Measurements from ENCODE around the gene PPM1A. TPM values are rescaled to one million over a fixed set of nuclear protein-coding genes. Genes with fewer than 3 reads are reported as not detected.

Gene PPM1A
- total RNA-seq = 23.1 and 42.1 TPM in 2 replicates

DNA sequence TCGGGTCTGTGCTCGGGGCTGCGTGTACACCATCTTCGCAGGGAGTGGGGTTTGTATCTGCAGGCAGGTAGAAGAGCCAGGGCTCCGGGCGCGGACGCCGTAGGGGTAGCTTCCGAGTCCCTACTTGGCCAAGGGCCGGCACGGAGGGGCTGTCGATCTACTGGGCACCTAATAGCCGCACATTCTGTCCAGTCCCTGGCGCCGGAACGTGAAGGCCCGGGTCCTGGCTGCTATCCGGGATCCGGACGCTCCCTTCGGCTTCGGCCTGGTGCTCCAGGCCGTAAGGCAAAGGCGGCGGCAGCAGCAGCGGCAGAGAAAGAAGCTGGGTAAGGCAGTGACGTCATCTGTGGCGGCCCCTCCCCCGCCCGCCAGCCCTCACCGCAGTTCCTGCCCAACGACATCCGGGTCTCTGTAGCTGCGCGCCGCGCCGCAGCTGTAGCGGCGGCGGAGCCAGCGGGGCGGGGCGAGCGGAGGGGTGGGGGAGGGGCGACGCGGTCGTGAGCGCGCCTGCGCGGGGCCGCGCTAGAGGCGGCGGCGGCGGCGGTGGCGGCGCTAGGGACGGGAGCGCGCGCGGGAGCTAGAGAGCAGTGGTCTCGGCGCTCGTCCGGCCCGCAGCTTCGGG is at the start of gene PPM1A:
PPM1A (plus strand) TSS at position 525 of the 622 bp plus-strand sequence. CDS start 33,483 bp downstream, outside the sequence.
- DNase-seq = peak; percentile 96

DNA sequence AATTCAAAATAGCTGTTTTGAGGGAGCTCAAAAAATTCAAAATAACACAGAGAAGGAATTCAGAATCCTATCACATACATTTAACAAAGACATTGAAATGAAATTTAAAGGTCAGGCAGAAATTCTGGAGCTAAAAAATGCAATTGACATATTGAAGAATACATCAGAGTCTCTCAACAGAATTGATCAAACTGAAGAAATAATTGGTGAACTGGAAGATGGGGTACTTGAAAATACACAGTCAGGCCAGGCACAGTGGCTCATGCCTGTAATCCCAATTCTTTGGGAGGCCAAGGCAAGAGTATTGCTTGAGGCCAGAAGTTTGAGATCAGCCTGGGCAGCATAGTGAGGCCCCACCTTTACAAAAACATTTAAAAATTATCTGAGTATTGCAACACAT is 49.7 kb upstream of the PPM1A start:
- no peak for DNase-seq

DNA sequence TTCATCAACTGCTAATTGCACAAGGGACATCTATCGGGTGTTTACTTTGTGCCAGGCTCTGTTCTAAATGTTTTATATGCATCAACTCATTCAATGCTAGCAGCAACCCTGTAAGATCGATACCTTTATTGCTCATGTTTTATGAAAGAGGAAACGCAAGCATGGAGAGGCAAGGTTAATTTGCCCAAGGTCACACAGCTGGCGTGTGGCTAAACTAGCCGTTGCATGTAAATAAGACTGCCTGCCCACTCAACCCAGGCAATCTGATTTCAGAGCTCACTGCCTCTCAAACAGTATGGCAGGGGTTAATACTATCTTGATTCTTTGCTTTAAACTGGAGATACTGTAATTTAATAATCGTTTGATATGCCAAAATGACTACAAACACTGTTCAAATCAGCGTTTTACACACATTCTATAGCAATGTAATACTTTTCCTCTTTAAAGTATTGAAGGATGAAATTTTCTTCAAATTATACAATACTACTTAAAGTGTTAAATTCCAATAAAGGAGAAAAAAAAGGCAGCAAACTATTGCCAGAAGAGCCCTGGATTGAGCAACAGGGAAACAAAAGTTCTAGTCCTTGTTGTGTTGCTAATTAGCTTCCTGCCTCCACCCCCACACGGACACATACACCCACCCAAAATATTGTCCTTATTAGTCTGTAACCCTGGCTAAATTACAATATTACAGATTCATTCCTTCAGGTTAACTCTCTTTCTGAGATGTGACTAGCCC is 44.7 kb upstream of the PPM1A start:
- DNase-seq = no peak

DNA sequence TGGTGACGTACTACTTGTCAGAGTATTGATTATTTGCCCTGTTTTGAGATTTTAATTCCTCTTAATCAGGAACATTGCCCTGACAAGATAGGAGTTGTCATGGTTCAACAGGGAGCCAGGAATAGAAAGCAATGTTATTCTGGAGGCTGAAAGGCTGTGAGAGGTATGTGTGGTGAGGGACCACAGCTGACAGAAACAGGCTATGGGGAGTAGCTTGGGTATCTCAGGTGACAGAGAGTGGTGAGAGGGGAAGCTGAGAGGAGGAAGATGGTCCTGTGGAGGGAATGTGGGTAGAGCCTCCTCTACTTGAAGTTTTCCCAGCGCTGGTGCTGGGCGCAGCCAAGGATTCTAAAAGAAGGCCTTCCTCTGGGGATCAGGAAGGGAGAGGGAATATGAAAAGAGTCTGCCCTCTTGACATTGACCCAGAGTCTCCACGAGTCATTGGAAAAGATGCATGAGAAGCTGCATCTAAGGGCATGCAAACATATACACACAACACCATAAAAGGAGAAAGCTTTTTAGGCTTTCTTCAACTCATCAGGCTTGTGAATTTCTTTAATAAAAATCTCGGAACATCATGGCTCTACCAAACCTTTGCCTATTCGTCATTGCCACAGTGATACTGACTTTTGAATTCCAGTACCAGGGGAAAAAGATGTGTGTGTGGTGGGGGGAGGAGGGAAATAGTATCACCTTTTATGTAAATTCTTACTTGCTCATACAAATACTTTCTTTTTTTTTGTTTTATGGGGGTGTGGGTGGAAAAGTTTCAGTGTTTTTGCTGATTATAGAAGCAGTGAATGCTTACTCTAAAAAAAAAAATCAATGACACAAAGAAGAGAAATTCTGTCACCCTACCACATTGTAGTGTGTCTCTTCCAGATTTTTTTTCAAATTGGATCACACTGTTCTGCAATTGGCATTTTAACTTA is 43.9 kb upstream of the PPM1A start:
- no peak for DNase-seq

DNA sequence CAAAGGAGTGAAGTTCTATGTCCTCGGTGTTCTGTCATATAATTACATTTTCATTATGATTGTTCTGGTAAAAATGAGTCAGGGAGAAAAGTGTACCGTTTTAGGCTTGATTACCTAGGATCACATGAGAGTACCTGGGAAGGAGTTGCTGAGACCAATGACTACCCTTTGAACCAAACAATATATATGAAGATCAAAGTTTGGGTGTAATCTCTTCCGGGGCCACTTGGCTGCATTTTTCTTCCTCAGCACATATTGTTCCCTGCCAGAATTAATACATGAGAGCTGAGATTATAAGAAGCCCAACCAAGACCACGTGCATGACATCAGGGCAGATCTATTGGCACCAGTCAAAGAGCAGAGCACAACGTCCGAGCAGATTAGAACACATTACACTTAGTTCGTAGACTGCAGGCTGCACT is 42.8 kb upstream of the PPM1A start:
- no peak for DNase-seq

DNA sequence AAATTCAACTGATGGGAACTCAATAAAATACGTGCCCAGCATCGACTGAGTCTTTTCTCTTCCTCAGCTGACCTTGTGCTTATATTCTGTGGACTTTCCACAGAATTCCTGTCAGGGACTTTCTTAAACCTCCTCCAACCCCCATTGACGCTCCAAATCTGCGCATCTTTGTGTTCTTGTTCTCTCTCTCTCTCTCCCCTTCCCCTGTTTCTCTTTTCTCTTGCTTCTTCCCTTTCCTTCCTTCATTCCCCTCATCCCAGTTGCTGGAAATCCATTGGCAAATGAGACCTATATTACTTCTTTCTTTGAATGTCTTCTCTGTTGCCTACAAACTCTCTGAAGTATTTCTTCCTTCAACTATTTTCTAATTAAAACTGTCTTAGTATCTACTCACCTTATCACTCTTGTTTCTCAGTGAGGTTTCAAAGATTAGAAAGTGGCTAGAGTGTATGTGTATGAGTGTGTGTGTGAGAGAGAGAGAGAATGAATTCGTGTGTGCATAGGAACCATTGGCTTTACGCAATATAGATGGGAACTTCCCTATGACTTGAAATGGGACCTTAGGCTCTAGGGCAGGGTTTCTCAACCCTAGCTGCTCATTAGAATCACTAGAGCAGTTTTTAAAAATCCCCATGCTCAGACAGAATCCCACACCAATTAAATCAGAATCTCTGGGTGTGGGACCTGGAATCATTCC is 42.0 kb upstream of the PPM1A start:
- DNase-seq = no peak

DNA sequence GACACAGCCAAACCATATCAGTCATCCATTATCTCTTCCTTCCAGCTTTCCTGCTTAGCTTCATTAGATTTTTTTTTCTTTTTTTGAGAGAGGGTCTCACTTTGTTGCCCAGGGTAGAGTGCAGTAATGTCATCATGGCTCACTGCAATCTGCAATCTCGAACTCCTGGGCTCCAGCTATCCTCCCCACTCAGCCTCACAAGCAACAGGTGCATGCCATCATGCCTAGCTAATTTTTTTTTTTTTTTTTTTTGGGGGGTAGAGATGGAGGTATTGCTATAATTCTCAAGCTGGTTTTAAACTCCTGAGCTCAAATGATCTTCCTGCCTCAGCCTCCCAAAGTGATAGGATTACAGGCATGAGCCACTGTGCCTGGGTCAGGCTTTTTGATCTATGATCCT is 38.3 kb upstream of the PPM1A start:
- DNase-seq = no peak

DNA sequence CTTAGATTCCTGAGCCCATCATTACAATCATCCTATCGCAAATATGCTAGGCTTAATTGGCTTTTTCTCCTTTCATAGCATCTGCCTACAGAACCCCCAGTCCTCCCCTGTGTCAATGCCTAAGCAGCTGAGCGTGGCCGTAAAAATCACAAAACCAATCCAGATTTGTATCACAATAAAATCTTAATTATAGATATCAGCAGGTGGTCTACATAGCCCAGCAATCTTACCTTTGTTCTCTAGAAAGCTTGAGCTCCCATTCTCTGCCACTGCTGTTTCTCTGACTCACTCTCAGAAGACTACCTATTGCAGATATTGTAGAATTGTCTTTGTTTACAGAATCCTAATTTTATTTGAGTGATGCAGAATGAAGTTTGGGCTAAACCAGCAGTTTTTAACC is 37.9 kb upstream of the PPM1A start:
- no peak for DNase-seq

DNA sequence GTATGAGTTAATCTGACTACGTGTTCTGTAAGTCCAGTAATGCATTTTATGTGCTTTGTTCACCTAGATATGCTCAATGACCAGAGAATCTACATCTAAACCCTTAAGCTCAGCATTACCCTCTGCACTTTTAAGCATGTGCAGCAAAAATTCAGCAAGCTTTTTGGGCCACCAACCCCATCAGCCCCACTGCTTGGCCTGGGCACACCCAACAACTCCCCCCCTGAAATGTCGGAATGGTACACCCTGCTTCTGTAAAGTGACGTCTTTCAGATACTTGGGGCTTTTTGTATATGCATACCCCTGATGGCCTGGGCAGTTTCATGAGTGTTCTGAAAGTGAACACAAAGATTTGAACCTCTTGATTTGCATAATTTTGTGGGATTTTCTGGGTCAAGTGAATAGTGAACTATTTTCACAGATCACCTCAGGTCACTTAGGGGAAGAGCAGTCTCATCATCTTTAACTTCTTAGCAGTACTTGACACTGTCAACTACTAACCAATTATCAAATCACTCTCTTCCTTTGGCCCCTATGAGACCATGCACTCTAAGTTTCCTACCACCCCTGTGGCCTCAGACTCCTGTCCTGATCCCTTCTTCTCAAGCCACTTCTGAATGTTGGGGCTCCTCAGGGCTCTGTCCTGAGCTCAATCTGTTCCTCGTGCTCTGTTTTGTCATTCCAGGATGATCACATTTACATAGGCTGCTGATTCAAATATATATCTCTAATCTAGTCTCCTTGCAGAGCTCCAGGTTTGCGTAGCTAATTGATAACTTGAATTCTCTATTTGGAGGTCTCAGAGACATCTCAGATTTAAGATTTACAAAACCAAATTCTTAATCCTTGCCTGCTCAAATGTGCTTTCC is 36.3 kb upstream of the PPM1A start:
- DNase-seq = no peak

DNA sequence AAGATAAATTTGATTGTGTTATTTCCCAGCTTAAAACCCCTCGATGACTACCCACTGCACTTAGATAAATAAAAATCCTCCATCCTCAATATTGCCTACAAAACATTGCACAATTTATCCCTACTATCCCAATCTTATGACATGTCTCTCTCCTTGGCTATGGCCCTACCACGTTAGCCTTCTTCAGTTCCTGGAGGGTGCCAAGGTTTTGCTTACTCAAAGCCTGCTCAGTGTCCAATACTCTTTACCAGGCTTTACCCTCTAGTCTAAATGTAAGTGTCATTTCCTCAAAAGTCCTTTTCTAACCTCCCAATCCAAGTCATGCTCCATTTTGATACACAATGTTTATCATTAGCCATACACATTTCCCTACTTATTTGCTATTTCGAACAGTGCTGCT is 35.0 kb upstream of the PPM1A start:
- DNase-seq = no peak

DNA sequence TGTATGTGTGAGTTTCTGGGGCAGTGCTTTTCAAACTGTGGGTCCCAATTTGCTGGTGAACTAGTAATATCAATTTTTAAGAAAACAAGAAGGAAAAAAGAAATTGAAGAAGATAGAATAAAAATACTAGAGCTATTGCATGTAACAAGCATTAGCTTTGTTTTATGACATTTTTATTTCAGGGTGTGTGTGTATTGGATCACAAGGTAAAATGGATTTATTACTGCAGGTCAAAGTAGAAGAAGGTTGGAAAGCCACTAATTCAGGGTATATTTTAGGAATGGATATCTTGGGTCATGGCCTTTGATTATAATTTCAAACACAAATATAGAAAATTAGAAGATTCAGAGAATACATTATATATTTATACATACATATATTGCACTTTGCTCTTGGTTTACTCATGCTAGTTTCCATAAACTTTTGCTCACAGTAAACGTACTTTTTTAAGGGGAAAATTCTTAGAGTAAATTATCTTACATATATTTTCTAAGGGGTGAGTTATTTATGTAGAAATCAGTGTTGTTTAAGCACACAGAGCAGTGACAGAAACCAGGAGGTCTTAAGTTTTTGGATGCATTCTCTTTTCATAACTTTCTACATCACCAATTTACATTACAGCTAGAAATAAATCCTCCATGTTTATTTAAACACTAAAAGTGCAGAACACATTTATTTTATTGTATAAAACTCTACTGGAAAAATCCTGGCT is 34.5 kb upstream of the PPM1A start:
- no peak for DNase-seq

DNA sequence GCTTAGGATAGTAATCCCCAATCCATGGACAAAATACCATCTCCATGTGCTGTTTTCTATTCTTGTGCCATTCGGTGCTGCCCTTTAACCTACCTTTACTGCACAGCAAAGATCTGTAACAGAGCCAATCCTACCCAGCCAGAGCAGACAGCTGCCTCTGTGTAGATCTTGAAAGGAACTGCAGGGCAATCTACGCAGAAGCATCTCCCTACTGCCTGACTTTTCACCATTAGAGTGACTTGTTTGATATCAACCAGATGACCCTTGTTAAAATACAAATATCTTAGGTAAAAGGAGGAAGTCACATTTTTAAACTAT is 33.9 kb upstream of the PPM1A start:
- DNase-seq = no peak

DNA sequence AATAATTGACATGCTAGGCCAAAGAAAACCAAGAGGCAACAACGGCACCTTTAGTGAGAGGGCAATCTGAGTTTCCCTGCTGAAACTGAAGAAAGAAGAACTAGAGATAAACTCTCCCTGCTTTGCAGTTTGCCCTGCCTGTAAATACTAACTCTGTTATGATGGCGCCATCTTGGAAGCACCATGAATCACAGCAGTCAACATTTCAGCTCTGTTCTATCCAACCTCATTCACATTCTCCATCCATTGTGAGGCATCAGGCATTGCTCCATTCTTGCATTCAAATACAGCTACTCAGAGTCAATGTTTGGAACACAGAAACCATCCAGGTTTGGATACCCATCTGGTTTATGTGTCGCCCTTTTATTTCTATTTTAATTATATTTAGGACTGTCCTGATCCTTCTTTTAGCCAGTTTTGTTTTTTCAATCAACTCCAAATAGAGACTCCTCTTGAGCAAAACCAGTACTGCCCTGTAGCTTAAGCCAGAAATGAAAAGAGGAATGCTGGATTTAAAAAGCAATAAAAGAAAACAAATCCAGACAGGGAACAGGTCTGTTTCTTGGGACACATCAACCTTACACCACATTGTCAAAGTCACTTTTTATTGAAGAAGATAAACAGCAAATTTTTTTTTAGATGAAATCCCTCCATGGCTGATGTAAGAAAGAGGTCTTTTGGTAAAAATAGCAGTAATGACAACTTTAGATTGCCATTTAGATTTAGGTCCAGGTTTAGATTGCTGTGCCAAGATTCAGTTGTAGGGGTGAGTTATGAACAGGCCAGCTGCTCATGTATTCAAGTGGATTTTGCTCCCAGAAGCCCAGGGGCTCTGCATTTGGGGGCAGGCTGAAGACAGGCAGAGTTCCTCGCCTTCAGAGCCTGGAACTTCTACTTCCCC is 33.3 kb upstream of the PPM1A start:
- no peak for DNase-seq

DNA sequence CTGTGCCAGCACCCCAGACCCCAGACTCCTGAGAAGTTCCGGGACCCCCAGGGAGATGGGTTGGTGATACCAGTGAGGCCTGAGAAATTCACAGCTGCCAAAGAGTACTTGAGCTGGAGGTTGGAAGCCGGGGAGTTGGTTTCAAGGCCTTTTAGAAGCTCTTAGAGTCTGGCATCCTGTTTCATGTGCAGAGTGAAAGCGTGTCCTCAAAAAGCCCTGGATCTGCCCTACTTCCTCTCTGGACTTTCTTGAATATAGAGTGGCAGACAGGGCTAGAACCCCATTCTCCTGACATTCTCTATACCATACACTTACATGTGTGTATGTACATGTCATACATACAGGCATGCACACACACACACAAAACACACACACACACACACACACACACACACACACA is 31.3 kb upstream of the PPM1A start:
- no peak for DNase-seq

DNA sequence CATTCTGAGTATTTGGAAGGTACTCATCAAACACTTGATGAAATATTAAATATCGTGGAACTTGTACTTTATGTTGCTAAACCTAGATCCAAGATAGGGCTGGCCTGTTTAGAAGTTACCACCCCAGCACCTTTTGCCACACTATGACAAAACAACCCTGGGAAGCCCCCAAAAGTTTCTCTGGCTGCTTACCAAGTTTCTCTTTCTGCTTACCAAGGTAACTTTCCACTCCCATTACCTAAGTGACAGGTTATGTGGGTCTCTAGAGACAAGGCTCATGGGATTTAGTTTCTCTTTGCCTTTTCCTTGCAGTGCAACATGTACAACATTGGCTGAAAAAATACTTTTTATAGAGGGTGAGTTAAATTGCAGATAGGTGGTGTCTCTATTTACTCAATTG is 28.9 kb upstream of the PPM1A start:
- no peak for DNase-seq

DNA sequence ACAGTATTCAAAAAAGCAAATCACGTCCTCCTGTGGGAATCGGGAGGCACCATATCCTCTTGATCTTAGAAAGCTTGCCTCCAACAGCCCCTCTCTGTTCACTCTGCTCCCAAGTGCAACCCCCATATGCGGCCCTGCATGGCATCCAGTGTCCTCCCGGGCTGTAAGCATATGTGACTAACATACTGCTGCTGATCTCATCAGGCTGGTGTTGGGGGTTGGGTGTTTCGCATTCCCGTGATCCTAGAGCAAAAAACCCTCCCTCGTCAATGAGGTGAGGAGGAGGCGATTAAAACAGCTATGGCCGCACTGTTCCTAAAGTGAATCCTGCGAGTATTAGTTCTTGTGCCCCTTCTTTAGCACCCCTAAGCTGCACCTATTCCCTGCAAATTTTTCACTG is 28.1 kb upstream of the PPM1A start:
- DNase-seq = no peak

DNA sequence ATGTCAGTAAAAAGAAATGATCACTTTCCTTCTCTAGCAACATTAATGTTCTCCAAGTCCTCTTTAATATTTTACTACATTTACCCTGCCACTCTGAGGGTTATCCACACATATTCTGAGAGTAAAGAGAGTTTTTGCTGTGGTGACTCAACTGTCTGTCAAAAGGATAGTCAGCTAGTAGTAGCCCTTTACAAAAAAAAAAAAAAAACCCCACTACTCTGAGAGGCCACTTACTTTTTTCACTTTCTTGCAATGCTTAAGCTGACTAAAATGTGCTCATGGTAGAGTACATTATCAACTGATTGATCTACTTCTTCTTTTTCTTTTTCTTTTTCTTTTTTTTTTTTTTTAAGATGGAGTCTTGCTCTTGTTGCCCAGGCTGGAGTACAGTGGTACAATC is 27.6 kb upstream of the PPM1A start:
- DNase-seq = no peak

DNA sequence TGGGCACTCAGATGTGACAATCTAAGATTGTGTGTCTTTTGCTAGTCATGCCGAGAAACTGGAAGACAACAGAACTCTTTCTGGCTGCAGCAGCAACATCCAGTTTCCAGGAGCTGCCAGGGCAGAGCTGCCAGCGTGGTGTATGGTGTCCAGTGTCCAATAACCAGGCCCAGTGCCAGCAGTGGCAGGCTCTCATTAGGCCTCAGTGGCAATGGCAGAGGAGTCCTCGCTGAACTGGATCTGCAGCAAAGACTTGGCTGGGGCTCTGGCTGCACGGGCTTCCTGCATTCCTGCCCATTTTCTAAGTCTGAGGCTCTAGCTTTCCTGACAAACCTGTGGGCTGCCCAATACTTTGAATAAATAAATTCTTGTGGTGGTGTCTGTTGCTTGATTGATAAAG is 26.2 kb upstream of the PPM1A start:
- DNase-seq = no peak

DNA sequence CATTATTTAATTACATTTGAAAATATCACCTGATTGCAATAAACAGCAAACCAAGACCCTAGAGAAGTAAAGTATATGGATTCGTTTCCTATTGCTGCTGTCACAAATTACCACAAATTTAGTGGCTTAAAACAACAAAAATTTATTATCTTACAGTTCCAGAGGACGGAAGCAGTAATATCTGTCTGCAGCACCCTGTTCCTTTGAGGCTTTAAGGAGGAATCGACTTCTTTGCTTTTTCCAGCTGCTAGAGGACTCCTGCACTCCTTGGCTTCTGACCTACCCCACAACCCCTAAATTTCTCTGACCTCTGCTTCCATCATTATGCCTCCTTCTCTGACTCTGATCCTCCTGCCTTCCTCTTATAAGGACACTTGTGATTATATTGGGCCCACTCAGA is 23.8 kb upstream of the PPM1A start:
- no peak for DNase-seq

DNA sequence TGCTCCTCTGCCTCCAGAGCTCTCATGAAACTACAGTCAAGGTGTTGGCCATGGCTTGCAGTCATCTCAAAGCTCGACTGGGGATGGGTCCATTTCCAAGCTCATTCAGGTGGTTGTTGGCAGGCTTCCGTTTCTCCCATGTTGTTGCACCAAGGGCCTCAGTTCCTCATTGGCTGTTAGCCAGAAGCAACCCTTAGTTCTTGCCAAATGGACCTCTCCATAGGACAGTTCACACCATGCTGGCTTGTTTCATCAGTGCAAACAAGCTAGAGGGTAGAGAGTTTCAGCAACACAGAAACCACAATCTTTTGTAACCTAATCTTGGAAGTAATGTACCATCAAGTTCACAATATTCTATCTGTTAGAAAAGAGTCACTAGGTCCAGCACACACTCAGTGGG is 22.7 kb upstream of the PPM1A start:
- DNase-seq = no peak

Measured in dermis blood vessel endothelial cell (primary cell).